ENCODE results near the gene CCR1.

Gene CCR1

DNA sequence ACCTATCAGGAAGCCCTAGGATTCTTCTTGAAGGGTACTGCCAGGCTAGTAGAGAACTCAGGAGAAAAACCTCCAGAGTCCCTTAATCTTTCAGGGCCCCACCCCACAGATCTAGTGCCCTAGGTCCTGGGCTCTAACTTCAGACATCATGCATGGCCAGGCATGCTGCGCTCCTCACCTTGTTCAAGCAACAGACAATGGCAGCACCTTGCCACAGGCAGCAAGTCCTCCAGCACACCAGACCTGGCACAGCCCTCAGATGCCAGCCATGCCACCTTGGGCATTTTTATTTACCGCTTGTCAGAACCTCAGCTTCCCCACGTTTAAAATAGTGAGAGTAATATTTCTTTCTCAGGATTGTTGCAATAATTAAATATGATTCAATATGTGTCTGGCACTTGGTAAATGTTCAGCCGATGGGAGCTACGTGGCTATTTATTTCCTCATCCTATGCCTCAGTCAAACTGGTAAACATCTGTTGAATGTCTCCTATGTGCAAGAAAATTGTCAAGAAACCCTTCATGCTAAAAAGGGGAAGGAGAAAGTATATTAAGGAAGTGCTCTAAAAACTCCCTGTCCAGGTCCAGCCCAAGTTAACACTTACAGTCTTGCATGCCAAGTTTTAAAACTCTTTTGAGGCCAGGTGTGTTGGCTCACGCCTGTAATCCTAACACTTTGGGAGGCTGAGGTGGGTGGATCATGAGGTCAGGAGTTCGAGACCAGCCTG is 14.5 kb upstream of the CCR1 start:
- H3K27me3 ChIP-seq (ENCODE audit: control insufficient read depth, insufficient read depth, low read length) = no peaks in the 10 kb centered on the region
- H3K27ac ChIP-seq = no peak overlapping the region
- no peaks in the 10 kb centered on the region for H3K4me1 ChIP-seq
- H3K36me3 ChIP-seq (ENCODE audit: control insufficient read depth, insufficient read depth, low read length) = no peaks in the 10 kb centered on the region
- no peak overlapping the region for H3K4me2 ChIP-seq (ENCODE audit: low read length)
- no peaks in the 10 kb centered on the region for H3K79me2 ChIP-seq
- H3K9ac ChIP-seq = no peak overlapping the region
- no peaks in the 10 kb centered on the region for H3K9me3 ChIP-seq (ENCODE audit: control insufficient read depth, low read length)
- no peak overlapping the region for H3K4me3 ChIP-seq (ENCODE audit: low read depth, low read length)
- no peak overlapping the region for H2AFZ ChIP-seq
- TF ChIP-seq, protein P1, sequence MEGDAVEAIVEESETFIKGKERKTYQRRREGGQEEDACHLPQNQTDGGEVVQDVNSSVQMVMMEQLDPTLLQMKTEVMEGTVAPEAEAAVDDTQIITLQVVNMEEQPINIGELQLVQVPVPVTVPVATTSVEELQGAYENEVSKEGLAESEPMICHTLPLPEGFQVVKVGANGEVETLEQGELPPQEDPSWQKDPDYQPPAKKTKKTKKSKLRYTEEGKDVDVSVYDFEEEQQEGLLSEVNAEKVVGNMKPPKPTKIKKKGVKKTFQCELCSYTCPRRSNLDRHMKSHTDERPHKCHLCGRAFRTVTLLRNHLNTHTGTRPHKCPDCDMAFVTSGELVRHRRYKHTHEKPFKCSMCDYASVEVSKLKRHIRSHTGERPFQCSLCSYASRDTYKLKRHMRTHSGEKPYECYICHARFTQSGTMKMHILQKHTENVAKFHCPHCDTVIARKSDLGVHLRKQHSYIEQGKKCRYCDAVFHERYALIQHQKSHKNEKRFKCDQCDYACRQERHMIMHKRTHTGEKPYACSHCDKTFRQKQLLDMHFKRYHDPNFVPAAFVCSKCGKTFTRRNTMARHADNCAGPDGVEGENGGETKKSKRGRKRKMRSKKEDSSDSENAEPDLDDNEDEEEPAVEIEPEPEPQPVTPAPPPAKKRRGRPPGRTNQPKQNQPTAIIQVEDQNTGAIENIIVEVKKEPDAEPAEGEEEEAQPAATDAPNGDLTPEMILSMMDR (IDR thresholded peaks at IDR 0.05) = no peak

DNA sequence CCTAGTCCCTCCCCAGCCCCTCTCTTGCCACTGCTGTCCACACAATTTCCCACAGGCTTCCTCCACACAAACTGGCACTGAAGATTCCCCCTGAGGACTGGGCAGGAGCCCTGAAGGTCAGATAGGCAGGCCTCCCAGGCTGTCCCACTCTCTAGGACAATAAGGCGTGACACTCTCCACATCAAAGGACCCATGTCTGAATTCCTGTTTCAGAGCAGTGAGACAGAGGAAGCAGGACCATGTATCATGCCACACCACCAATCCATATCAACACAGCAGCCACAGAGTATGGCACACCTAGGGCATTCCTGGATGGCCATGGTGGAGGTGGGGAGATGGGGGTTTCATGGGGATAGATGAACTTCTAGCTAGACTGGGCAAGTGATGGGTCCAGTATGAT is 13.8 kb upstream of the CCR1 start:
- H3K4me3 ChIP-seq (ENCODE audit: low read depth, low read length) = no peak overlapping the region
- H3K9ac ChIP-seq = no peak overlapping the region
- no peaks in the 10 kb centered on the region for H3K79me2 ChIP-seq
- no peak overlapping the region for H3K4me2 ChIP-seq (ENCODE audit: low read length)
- H3K36me3 ChIP-seq (ENCODE audit: control insufficient read depth, insufficient read depth, low read length) = no peaks in the 10 kb centered on the region
- H3K9me3 ChIP-seq (ENCODE audit: control insufficient read depth, low read length) = no peaks in the 10 kb centered on the region
- H3K4me1 ChIP-seq = no peaks in the 10 kb centered on the region
- H3K27me3 ChIP-seq (ENCODE audit: control insufficient read depth, insufficient read depth, low read length) = no peaks in the 10 kb centered on the region
- H3K27ac ChIP-seq = no peak overlapping the region
- TF ChIP-seq, protein P1 (IDR thresholded peaks at IDR 0.05) = no peak
- H2AFZ ChIP-seq = no peak overlapping the region

DNA sequence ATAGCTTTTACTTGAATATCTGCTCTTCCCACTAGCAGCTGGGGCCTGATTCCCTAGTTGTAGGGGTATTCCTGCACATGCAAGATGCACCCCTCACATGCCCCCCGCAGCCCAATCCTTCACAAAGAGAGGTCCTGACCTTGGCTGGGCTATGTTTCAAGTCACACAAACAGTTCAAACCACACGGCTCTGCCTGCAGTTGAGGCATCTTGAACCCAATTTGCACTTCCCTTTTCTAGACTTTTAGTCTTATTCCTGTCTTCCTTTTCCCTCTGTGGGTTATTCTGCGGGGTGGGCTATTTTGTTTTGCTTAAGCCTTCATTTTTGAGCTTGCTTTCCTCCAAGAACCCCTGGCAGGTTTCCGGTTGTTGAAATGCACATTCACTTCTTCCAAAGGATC is 13.3 kb upstream of the CCR1 start:
- Histone ChIP-seq H3K9me3 (ENCODE audit: control insufficient read depth, low read length) (no peaks in the 10 kb centered on the region), H3K9ac (no peak overlapping the region), H3K4me1 (no peaks in the 10 kb centered on the region), H3K36me3 (ENCODE audit: control insufficient read depth, insufficient read depth, low read length) (no peaks in the 10 kb centered on the region), H3K4me3 (ENCODE audit: low read depth, low read length) (no peak overlapping the region), H3K27me3 (ENCODE audit: control insufficient read depth, insufficient read depth, low read length) (no peaks in the 10 kb centered on the region), H3K4me2 (ENCODE audit: low read length) (no peak overlapping the region), H2AFZ (no peak overlapping the region), H3K27ac (no peak overlapping the region), H3K79me2 (no peaks in the 10 kb centered on the region)
- TF ChIP-seq, protein P1 (IDR thresholded peaks at IDR 0.05) = no peak

DNA sequence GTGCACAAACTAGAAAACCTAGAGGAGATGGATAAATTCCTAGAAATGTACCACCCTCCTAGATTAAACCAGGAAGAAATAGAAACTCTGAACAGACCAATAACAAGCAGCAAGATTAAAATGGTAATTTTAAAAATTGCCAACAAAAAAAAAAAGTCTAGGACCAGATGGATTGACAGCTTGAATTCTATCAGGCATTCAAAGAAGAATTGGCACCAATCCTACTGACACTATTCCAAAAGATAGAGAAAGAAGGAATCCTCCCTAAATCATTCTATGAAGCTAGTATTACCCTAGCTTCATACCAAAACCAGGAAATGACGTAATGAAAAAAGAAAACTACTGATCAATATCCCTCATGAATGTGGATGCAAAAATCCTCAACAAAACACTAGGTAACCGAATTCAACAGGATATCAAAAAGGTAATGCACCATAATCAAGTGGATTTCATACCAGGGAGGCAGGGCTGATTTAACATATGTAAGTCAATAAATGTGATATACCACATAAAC is 10.1 kb upstream of the CCR1 start:
- Histone ChIP-seq H3K27me3 (ENCODE audit: control insufficient read depth, insufficient read depth, low read length) (no peaks in the 10 kb centered on the region), H3K4me3 (ENCODE audit: low read depth, low read length) (no peak overlapping the region), H2AFZ (no peak overlapping the region), H3K4me2 (ENCODE audit: low read length) (no peak overlapping the region), H3K27ac (no peak overlapping the region), H3K9me3 (ENCODE audit: control insufficient read depth, low read length) (no peaks in the 10 kb centered on the region), H3K9ac (no peak overlapping the region), H3K36me3 (ENCODE audit: control insufficient read depth, insufficient read depth, low read length) (no peaks in the 10 kb centered on the region), H3K4me1 (no peaks in the 10 kb centered on the region), H3K79me2 (no peaks in the 10 kb centered on the region)
- TF ChIP-seq, protein P1 (IDR thresholded peaks at IDR 0.05) = no peak
